IMR-90 (cell line): ENCODE results near the gene BMPER. TPM values are rescaled to one million over a fixed set of nuclear protein-coding genes. Genes with fewer than 3 reads are reported as not detected.

ENCODE experiments used
- ATAC-seq: fragments of 200-7000 bp; cut with Tn5 transposase; 2 replicates; pipeline ENCODE4 v1.9.1; 2020; ENCODE audit warnings: low read depth, mild to moderate bottlenecking, moderate library complexity
- BruUV-seq: library from RNA; stranded (reverse); fragments of 400-500 nt; replicated peaks from 2 replicates; lab custom pipeline; 2021; lab: Mats Ljungman, UMichigan
- CTCF ChIA-PET: fragments of 300-600 bp; formaldehyde crosslinking; extraction: SDS; loops from one replicate; lab custom pipeline; 2021; ENCODE audit warnings: antibody characterized with exemption; lab: Yijun Ruan, JAX
- POLR2A ChIA-PET: fragments of 300-600 bp; sonication (Branson Sonifier 250); formaldehyde crosslinking; loops from one replicate; lab custom pipeline; 2022; ENCODE audit warnings: antibody characterized with exemption; ENCODE audit not compliant: unreplicated experiment; lab: Charles Lee
- DNase-seq: peaks from one replicate; pipeline ENCODE4 v3.0.0; 2013
- H2AFZ ChIP-seq: replicated peaks from 2 replicates; pipeline ENCODE3; 2013; ENCODE audit warnings: low read length, mild to moderate bottlenecking; ENCODE audit not compliant: poor library complexity
- H2AK5ac ChIP-seq: 2 replicates; pipeline ENCODE4 v1.6.1; 2013; ENCODE audit warnings: low read depth, low read length, inconsistent platforms
- H2AK9ac ChIP-seq: replicated peaks from 2 replicates; pipeline ENCODE3; 2013; ENCODE audit warnings: mild to moderate bottlenecking, low read depth, low read length, moderate library complexity; ENCODE audit not compliant: poor library complexity
- H2BK120ac ChIP-seq: 2 replicates; pipeline ENCODE4 v1.6.1; 2013; ENCODE audit warnings: low read depth, low read length, inconsistent platforms
- H2BK15ac ChIP-seq: 3 replicates; pipeline ENCODE4 v1.6.1; 2013; ENCODE audit warnings: low read depth, low read length, inconsistent platforms
- H2BK20ac ChIP-seq: 2 replicates; pipeline ENCODE4 v1.6.1; 2013; ENCODE audit warnings: low read depth, mild to moderate bottlenecking, inconsistent platforms, low read length, moderate library complexity
- H2BK5ac ChIP-seq: 2 replicates; pipeline ENCODE4 v1.6.1; 2013; ENCODE audit warnings: mild to moderate bottlenecking, low read depth, low read length, inconsistent platforms; ENCODE audit not compliant: poor library complexity, severe bottlenecking
- H3K14ac ChIP-seq: replicated peaks from 2 replicates; pipeline ENCODE4 v1.6.1; 2013; ENCODE audit warnings: low read depth, low read length, inconsistent platforms
- H3K18ac ChIP-seq: 2 replicates; pipeline ENCODE4 v1.6.1; 2013; ENCODE audit warnings: low read depth, low read length, control low read depth
- H3K23ac ChIP-seq: 2 replicates; pipeline ENCODE4 v1.6.1; 2013; ENCODE audit warnings: low read depth, low read length, inconsistent platforms
- H3K27ac ChIP-seq: 2 replicates; pipeline ENCODE4 v1.5.1; 2013; ENCODE audit warnings: mild to moderate bottlenecking, control low read depth, low read length; ENCODE audit not compliant: insufficient read depth
- H3K27me3 ChIP-seq: 2 replicates; pipeline ENCODE4 v1.6.1; 2013; ENCODE audit warnings: low read length; ENCODE audit not compliant: control insufficient read depth, insufficient read depth
- H3K36me3 ChIP-seq: 2 replicates; pipeline ENCODE4 v1.6.1; 2013; ENCODE audit warnings: low read length, mixed read lengths; ENCODE audit not compliant: control insufficient read depth, insufficient read depth
- H3K4ac ChIP-seq: 2 replicates; pipeline ENCODE4 v1.6.1; 2013; ENCODE audit warnings: low read depth, low read length, inconsistent platforms
- H3K4me1 ChIP-seq: 2 replicates; pipeline ENCODE4 v1.6.1; 2013; ENCODE audit warnings: low read length, mixed read lengths; ENCODE audit not compliant: control insufficient read depth, insufficient read depth
- H3K4me2 ChIP-seq: 2 replicates; pipeline ENCODE4 v1.6.1; 2013; ENCODE audit warnings: low read depth, mild to moderate bottlenecking, control low read depth, low read length, moderate library complexity
- H3K4me3 ChIP-seq: 2 replicates; pipeline ENCODE4 v1.5.1; 2013; ENCODE audit warnings: low read depth, mild to moderate bottlenecking, control low read depth, low read length, moderate library complexity; ENCODE audit not compliant: insufficient read depth
- H3K56ac ChIP-seq: 2 replicates; pipeline ENCODE4 v1.6.1; 2013; ENCODE audit warnings: low read length, inconsistent platforms; ENCODE audit not compliant: insufficient read depth; ENCODE audit errors: extremely low read depth
- H3K79me1 ChIP-seq, 2 experiments: 2 replicates each; pipeline ENCODE4 v1.6.1; 2013; ENCODE audit warnings: low read length in 2 of 2, inconsistent platforms in 1 of 2, low read depth in 1 of 2
- H3K9ac ChIP-seq: 2 replicates; pipeline ENCODE4 v1.6.1; 2013; ENCODE audit warnings: low read depth, low read length, control low read depth
- H3K9me1 ChIP-seq: 2 replicates; pipeline ENCODE4 v1.6.1; 2013; ENCODE audit warnings: low read length, inconsistent platforms; ENCODE audit not compliant: insufficient read depth
- H3K9me3 ChIP-seq: 2 replicates; pipeline ENCODE4 v1.6.1; 2013; ENCODE audit warnings: low read length; ENCODE audit not compliant: control insufficient read depth, insufficient read depth
- H4K20me1 ChIP-seq: 2 replicates; pipeline ENCODE4 v1.6.1; 2013; ENCODE audit warnings: low read length, inconsistent platforms; ENCODE audit not compliant: insufficient read depth
- H4K5ac ChIP-seq: 2 replicates; pipeline ENCODE4 v1.6.1; 2013; ENCODE audit warnings: mild to moderate bottlenecking, low read depth, low read length, control low read depth
- H4K8ac ChIP-seq, 2 experiments: 2 replicates each; pipeline ENCODE4 v1.6.1; 2013; ENCODE audit warnings: low read depth in 2 of 2, low read length in 2 of 2, control low read depth in 1 of 2, inconsistent platforms in 1 of 2
- H4K91ac ChIP-seq: 2 replicates; pipeline ENCODE4 v1.6.1; 2013; ENCODE audit warnings: low read depth, low read length, inconsistent platforms; ENCODE audit not compliant: insufficient read depth
- MAFK ChIP-seq: IDR thresholded peaks from 2 replicates; pipeline ENCODE4 v1.6.1; 2012; ENCODE audit warnings: low read depth, low read length, improper control_type of control experiment
- MXI1 ChIP-seq: IDR thresholded peaks from 2 replicates; pipeline ENCODE4 v1.6.1; 2012; ENCODE audit warnings: low read depth, mild to moderate bottlenecking, low read length, moderate library complexity, borderline replicate concordance
- NFE2L2 ChIP-seq: fragments of 150-350 bp; IDR thresholded peaks from 2 replicates; pipeline ENCODE4 v1.6.1; 2016; ENCODE audit warnings: low read depth, mild to moderate bottlenecking, low read length
- RCOR1 ChIP-seq: IDR thresholded peaks from 2 replicates; pipeline ENCODE4 v1.6.1; 2012; ENCODE audit warnings: mild to moderate bottlenecking, low read length, improper control_type of control experiment; ENCODE audit not compliant: insufficient replicate concordance
- RFX5 ChIP-seq: IDR thresholded peaks from 2 replicates; pipeline ENCODE4 v1.8.0; 2012; ENCODE audit warnings: low read depth, mild to moderate bottlenecking, low read length, moderate library complexity
- WGBS, 2 experiments: methylation state at CpG; one replicate each; pipeline versions ENCODE4 v1.1.5 to v1.1.7; 2013; ENCODE audit warnings: missing lambda C conversion rate in 2 of 2; ENCODE audit not compliant: insufficient read length in 1 of 2; ENCODE audit errors: extremely low coverage in 2 of 2; 5-methylcytosine and 5-hydroxymethylcytosine counted together
- dilution Hi-C: fragments of 300-500 bp; cut with HindIII; formaldehyde crosslinking; loops from one replicate; pipeline ENCODE4 v1.14.3; 2018; ENCODE audit warnings: low sequenced_read_pairs; ENCODE audit not compliant: unreplicated experiment
- in situ Hi-C: fragments of 300-500 bp; cut with MboI; formaldehyde crosslinking; loops from 3 replicates; pipeline ENCODE4 v1.14.3; 2019; ENCODE audit warnings: low sequenced_read_pairs, inconsistent platforms, mixed read lengths
- intact Hi-C: fragments of 100-400 bp; cut with micrococcal nuclease; formaldehyde crosslinking; loops from 2 replicates; pipeline ENCODE4 v1.10.0; 2022
- polyA plus RNA-seq, 3 experiments: library from polyadenylated mRNA; depleted of rRNA; stranded (reverse); fragments of >200 nt; gene quantifications; 2 replicates each; pipeline ENCODE4 v1.2.3, GENCODE V29; 2012; ENCODE audit warnings: low replicate concordance in 1 of 3
- total RNA-seq: library from RNA; depleted of rRNA; stranded (reverse); fragments of >200 nt; gene quantifications from 2 replicates; pipeline ENCODE4 v1.2.3, GENCODE V29; 2012
- TF ChIP-seq, protein P1 (sequence below): fragments of 150-350 bp; IDR thresholded peaks from 2 replicates; pipeline ENCODE4 v1.6.1; 2017; ENCODE audit warnings: mild to moderate bottlenecking, antibody characterized with exemption, low read length, low read depth
- TF ChIP-seq, protein P2 (sequence below): fragments of 150-350 bp; IDR thresholded peaks from 2 replicates; pipeline ENCODE4 v1.6.1; 2016; ENCODE audit warnings: low read depth, mild to moderate bottlenecking, low read length, moderate library complexity, borderline replicate concordance

The BMPER gene
- total and polyA plus RNA-seq, 2 of the 4 experiments (the other 2 are of a cell fraction) = 6.2 to 7.9 TPM

DNA sequence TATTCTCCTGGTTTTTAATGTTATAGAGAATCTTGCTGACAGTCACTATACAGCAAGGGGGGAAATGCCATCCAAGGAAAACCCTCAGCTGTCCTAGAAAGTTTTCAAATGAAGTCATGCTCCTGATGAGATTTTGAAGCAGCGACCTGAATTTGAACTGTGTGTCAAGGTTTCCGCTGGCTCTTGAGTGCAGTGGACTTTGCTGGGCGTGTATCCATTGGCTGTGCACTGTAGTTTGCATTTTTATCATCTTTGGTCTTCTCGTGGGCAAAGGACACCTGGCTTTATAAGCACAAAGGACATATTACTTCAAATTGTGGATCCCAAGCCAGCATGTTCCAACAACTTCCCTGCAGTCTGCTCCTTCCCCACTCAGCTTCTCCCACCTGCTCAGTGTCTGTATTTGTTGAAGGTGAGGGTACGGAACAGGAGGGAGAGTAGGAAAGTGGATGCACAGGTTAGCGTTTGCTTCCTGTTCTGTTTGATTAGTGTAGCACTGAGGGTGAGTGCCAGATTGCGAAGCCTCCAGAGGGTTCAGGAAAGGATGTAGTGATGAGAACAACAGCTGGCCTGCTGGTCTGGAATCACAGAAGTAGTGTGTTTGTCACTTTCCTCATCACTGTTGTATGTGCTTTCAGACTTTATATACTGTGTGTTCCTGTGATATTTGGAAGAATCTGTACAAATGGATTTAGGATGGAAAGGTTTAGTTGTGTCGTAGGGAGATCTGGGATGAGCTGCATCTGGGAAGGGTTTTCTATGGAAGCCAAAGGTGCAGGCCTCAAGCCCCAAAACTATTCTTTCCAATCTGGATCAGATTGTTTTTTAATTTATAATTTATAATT is 204.8 kb downstream of the BMPER start:
- BruUV-seq = no TSS peak
- no peaks in the 10 kb centered on the region for H3K36me3 ChIP-seq
- H3K9ac ChIP-seq = no peak overlapping the region
- no peak overlapping the region for H4K5ac ChIP-seq
- peak; percentile 8 for DNase-seq
- no peak overlapping the region for H2AFZ ChIP-seq
- no peak for TF ChIP-seq RCOR1
- TF ChIP-seq NFE2L2 = no peak
- TF ChIP-seq MXI1 = no peak
- TF ChIP-seq, protein P1, sequence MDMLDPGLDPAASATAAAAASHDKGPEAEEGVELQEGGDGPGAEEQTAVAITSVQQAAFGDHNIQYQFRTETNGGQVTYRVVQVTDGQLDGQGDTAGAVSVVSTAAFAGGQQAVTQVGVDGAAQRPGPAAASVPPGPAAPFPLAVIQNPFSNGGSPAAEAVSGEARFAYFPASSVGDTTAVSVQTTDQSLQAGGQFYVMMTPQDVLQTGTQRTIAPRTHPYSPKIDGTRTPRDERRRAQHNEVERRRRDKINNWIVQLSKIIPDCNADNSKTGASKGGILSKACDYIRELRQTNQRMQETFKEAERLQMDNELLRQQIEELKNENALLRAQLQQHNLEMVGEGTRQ = no peak
- TF ChIP-seq, protein P2, sequence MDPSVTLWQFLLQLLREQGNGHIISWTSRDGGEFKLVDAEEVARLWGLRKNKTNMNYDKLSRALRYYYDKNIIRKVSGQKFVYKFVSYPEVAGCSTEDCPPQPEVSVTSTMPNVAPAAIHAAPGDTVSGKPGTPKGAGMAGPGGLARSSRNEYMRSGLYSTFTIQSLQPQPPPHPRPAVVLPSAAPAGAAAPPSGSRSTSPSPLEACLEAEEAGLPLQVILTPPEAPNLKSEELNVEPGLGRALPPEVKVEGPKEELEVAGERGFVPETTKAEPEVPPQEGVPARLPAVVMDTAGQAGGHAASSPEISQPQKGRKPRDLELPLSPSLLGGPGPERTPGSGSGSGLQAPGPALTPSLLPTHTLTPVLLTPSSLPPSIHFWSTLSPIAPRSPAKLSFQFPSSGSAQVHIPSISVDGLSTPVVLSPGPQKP = no peak
- no peak for TF ChIP-seq RFX5
- TF ChIP-seq MAFK = no peak
- no peak overlapping the region for H3K56ac ChIP-seq
- intact Hi-C loops = no loop called here
- H3K4me2 ChIP-seq = no peak overlapping the region
- WGBS, 2 experiments = 100% methylated on average over 1 of the region's 8 CpGs; no CpG with 5 or more reads in 1 of the 2 experiments
- no peaks in the 10 kb centered on the region for H4K20me1 ChIP-seq
- H2BK120ac ChIP-seq = no peak overlapping the region
- no peak overlapping the region for H3K4ac ChIP-seq
- no peak overlapping the region for H3K23ac ChIP-seq
- H3K79me1 ChIP-seq = no peaks in the 10 kb centered on the region
- no peak overlapping the region for H3K27ac ChIP-seq
- H2BK5ac ChIP-seq = no peak overlapping the region
- no peak overlapping the region for H2AK9ac ChIP-seq
- H4K91ac ChIP-seq = no peak overlapping the region
- 0 out of 2 replicates have a peak, but pooled peaks cover 2% of the 10 kb centered on the region for H3K9me3 ChIP-seq
- in situ Hi-C loops = no loop called here
- no peak for ATAC-seq
- no peaks in the 10 kb centered on the region for H3K9me1 ChIP-seq
- no peak overlapping the region for H3K14ac ChIP-seq
- no peak overlapping the region for H4K8ac ChIP-seq
- ChIA-PET CTCF (interaction anchor here (0.8 to 1.2 kb wide), 2 partner anchors 19 to 24 kb away, joined by 3 read pairs; no protein-coding TSS in a partner anchor), POLR2A (no interaction called here)
- no peak overlapping the region for H3K18ac ChIP-seq
- H2AK5ac ChIP-seq = no peak overlapping the region
- no peak overlapping the region for H2BK15ac ChIP-seq
- no peak overlapping the region for H2BK20ac ChIP-seq
- H3K4me1 ChIP-seq = peaks cover 3% of the 10 kb centered on the region
- dilution Hi-C loops = no loop called here
- H3K27me3 ChIP-seq = no peaks in the 10 kb centered on the region
- no peak overlapping the region for H3K4me3 ChIP-seq
